Parathyroid adenoma (tissue), 2 donors: ENCODE data around the gene ERBIN.

Source experiments
- H2AFZ ChIP-seq: fragments of 300-600 bp; sonication (generic); one replicate; pipeline ENCODE4 v1.7.0; 2017; ENCODE audit warnings: antibody characterized with exemption, mild to moderate bottlenecking
- H3K27ac ChIP-seq: fragments of 300-600 bp; sonication (generic); one replicate; pipeline ENCODE4 v1.7.0; 2017
- H3K27me3 ChIP-seq: fragments of 300-600 bp; sonication (generic); one replicate; pipeline ENCODE4 v1.7.0; 2017; ENCODE audit warnings: low read length; ENCODE audit not compliant: control insufficient read depth, insufficient read depth
- H3K36me3 ChIP-seq: fragments of 300-600 bp; sonication (generic); one replicate; pipeline ENCODE4 v1.7.0; 2017; ENCODE audit warnings: low read length; ENCODE audit not compliant: control insufficient read depth, insufficient read depth
- H3K4me1 ChIP-seq: fragments of 300-600 bp; sonication (generic); one replicate; pipeline ENCODE4 v1.7.0; 2017; ENCODE audit warnings: control low read depth
- H3K4me2 ChIP-seq: fragments of 300-600 bp; sonication (generic); one replicate; pipeline ENCODE4 v1.7.0; 2017; ENCODE audit warnings: low read length
- H3K4me3 ChIP-seq: fragments of 300-600 bp; sonication (generic); one replicate; pipeline ENCODE4 v1.7.0; 2017; ENCODE audit warnings: low read depth, low read length
- H3K79me2 ChIP-seq: fragments of 300-600 bp; sonication (generic); one replicate; pipeline ENCODE4 v1.7.0; 2017; ENCODE audit warnings: control low read depth
- H3K9ac ChIP-seq: fragments of 300-600 bp; sonication (generic); one replicate; pipeline ENCODE4 v1.7.0; 2017; ENCODE audit warnings: mild to moderate bottlenecking
- H3K9me3 ChIP-seq: fragments of 300-600 bp; sonication (generic); one replicate; pipeline ENCODE4 v1.7.0; 2017; ENCODE audit warnings: low read length; ENCODE audit not compliant: control insufficient read depth
- CTCF ChIP-seq: fragments of 300-600 bp; sonication (generic); IDR thresholded peaks from one replicate; pipeline ENCODE4 v1.7.0; 2017; ENCODE audit warnings: antibody characterized with exemption, mild to moderate bottlenecking
- donor health status: primary hyperparathyroidism.

The ERBIN gene

GRCh38 chr5:66080664-66081063 is 154.3 kb downstream of the ERBIN start:
- Histone ChIP-seq H3K4me3 (no peak overlapping the region), H2AFZ (no peak overlapping the region), H3K9me3 (no peaks in the 10 kb centered on the region), H3K27me3 (no peaks in the 10 kb centered on the region), H3K9ac (no peak overlapping the region), H3K4me2 (no peak overlapping the region), H3K36me3 (no peaks in the 10 kb centered on the region), H3K27ac (no peak overlapping the region), H3K4me1 (no peaks in the 10 kb centered on the region), H3K79me2 (no peaks in the 10 kb centered on the region)
- TF ChIP-seq CTCF, result no peak

GRCh38 chr5:66089384-66089783 is 163.0 kb downstream of the ERBIN start:
- Histone ChIP-seq H3K79me2 (no peaks in the 10 kb centered on the region), H3K27me3 (no peaks in the 10 kb centered on the region), H3K36me3 (no peaks in the 10 kb centered on the region), H3K27ac (no peak overlapping the region), H3K9me3 (no peaks in the 10 kb centered on the region), H2AFZ (no peak overlapping the region), H3K9ac (no peak overlapping the region), H3K4me2 (no peak overlapping the region), H3K4me3 (no peak overlapping the region), H3K4me1 (no peaks in the 10 kb centered on the region)
- TF ChIP-seq CTCF, result no peak

DNA sequence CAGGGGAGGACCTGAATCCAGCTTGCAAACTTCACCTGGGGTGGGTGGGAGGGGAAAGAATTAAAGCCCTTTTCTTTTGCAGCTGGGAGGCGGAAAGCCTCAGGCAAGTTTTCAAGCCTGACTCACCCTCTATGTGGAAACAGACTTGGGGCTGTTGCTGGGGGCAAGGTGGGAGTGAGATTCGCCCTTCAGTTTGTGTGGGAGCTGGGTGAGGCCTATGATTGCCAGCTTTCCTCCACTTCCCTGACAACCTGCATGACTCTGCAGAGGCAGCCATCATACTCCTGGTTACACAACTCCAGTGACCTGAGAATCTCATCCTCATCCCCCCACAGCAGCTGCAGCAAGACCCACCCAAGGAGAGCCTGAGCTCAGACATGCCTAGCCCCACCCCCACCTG is 174.5 kb downstream of the ERBIN start:
- Histone ChIP-seq H3K4me2 (no peak overlapping the region), H3K36me3 (no peaks in the 10 kb centered on the region), H3K4me1 (no peaks in the 10 kb centered on the region), H3K9me3 (no peaks in the 10 kb centered on the region), H3K4me3 (no peak overlapping the region), H2AFZ (no peak overlapping the region), H3K27me3 (no peaks in the 10 kb centered on the region), H3K27ac (no peak overlapping the region), H3K9ac (no peak overlapping the region), H3K79me2 (no peaks in the 10 kb centered on the region)
- TF ChIP-seq CTCF, result no peak

- Histone ChIP-seq H3K27me3 (no peaks in the 10 kb centered on the region), H3K9ac (no peak overlapping the region), H3K36me3 (no peaks in the 10 kb centered on the region), H3K4me1 (no peaks in the 10 kb centered on the region), H3K79me2 (no peaks in the 10 kb centered on the region), H3K9me3 (peaks cover 3% of the 10 kb centered on the region), H3K27ac (no peak overlapping the region), H3K4me2 (no peak overlapping the region), H3K4me3 (no peak overlapping the region), H2AFZ (no peak overlapping the region)
- TF ChIP-seq CTCF, result no peak
Measured at GRCh38 chr5:66113160-66113559, 186.8 kb downstream of the ERBIN start.

DNA sequence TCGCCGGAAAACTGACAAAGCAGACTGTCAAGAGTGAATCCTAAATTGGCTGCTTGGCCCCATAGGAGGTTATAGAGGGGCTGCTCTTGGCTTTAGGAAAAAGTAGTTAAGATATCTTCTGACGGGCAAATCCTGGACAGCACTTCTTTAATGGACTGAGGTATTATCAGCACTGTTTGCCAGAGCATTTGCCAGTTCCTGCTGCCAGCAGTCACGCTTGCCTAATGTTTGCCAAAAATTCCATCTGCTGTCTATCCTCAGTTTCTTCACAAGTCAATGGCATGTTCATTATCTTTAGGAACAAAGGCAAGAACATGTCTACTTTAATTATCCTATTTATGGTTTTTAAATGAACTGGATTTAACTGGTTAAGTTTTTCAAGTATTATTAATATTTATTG is 191.9 kb downstream of the ERBIN start:
- H3K4me3 ChIP-seq, result no peak overlapping the region
- no peaks in the 10 kb centered on the region for H3K79me2 ChIP-seq
- no peaks in the 10 kb centered on the region for H3K27me3 ChIP-seq
- no peaks in the 10 kb centered on the region for H3K4me1 ChIP-seq
- no peak overlapping the region for H3K4me2 ChIP-seq
- H3K27ac ChIP-seq, result no peak overlapping the region
- no peaks in the 10 kb centered on the region for H3K36me3 ChIP-seq
- no peak for TF ChIP-seq CTCF
- no peak overlapping the region for H2AFZ ChIP-seq
- peaks cover under 1% of the 10 kb centered on the region for H3K9me3 ChIP-seq
- no peak overlapping the region for H3K9ac ChIP-seq
